Fibroblast of lung (primary cell): Measurements from ENCODE around the gene DCP1A. TPM values are rescaled to one million over a fixed set of nuclear protein-coding genes. Genes with fewer than 3 reads are reported as not detected.

ENCODE experiments used
- DNase-seq, 2 donors: peaks; one replicate each; pipeline versions ENCODE4 v3.0.0 to v3.0.0-alpha.2; 2010; ENCODE audit warnings: low read depth in 2 of 2
- H2AFZ ChIP-seq: 2 replicates; pipeline ENCODE4 v1.5.1; 2012; ENCODE audit warnings: low read length, control low read depth, inconsistent platforms
- H3K27ac ChIP-seq: 2 replicates; pipeline ENCODE4 v1.5.1; 2011; ENCODE audit warnings: low read length, control low read depth; ENCODE audit not compliant: insufficient read depth
- H3K27me3 ChIP-seq: 2 replicates; pipeline ENCODE4 v1.5.1; 2011; ENCODE audit warnings: mild to moderate bottlenecking, low read length; ENCODE audit not compliant: control insufficient read depth, insufficient read depth
- H3K36me3 ChIP-seq: 2 replicates; pipeline ENCODE4 v1.5.1; 2011; ENCODE audit warnings: low read length; ENCODE audit not compliant: control insufficient read depth, insufficient read depth
- H3K4me1 ChIP-seq: 2 replicates; pipeline ENCODE4 v1.5.1; 2011; ENCODE audit warnings: low read length; ENCODE audit not compliant: control insufficient read depth, insufficient read depth; ENCODE audit errors: extremely low read depth
- H3K4me2 ChIP-seq: 2 replicates; pipeline ENCODE4 v1.5.1; 2011; ENCODE audit warnings: low read length, control low read depth; ENCODE audit not compliant: insufficient read depth; ENCODE audit errors: extremely low read depth
- H3K4me3 ChIP-seq, 4 experiments: fragments of 200-600 bp in 1 of 4; sonication (generic) in 1 of 4; replicated peaks in 1 of 4; 2 replicates each; pipeline ENCODE4 v1.5.1; 2011 to 2016; ENCODE audit warnings: low read length in 4 of 4, low read depth in 3 of 4, mild to moderate bottlenecking in 3 of 4, control low read depth in 2 of 4, inconsistent platforms in 1 of 4, mixed read lengths in 1 of 4; ENCODE audit not compliant: insufficient read depth in 1 of 4; ENCODE audit errors: control extremely low read depth in 1 of 4
- H3K79me2 ChIP-seq: 2 replicates; pipeline ENCODE4 v1.5.1; 2012; ENCODE audit warnings: mild to moderate bottlenecking, low read length, inconsistent platforms; ENCODE audit not compliant: control insufficient read depth, insufficient read depth
- H3K9ac ChIP-seq: 2 replicates; pipeline ENCODE4 v1.5.1; 2011; ENCODE audit warnings: mild to moderate bottlenecking, low read length, control low read depth; ENCODE audit not compliant: insufficient read depth
- H3K9me3 ChIP-seq: 2 replicates; pipeline ENCODE4 v1.5.1; 2012; ENCODE audit warnings: low read depth, low read length; ENCODE audit not compliant: control insufficient read depth, insufficient read depth
- H4K20me1 ChIP-seq: 2 replicates; pipeline ENCODE4 v1.5.1; 2011; ENCODE audit warnings: low read length; ENCODE audit not compliant: control insufficient read depth, insufficient read depth; ENCODE audit errors: extremely low read depth
- CTCF ChIP-seq, 2 donors: IDR thresholded peaks in 1 of 2; conservative IDR thresholded peaks in 1 of 2; 1 replicate in 1 of 2; 2 replicates in 1 of 2; pipeline ENCODE4 v1.5.1; 2011 to 2012; ENCODE audit warnings: low read length in 2 of 2, control low read depth in 1 of 2, inconsistent platforms in 1 of 2, low read depth in 1 of 2, mild to moderate bottlenecking in 1 of 2
- EZH2 ChIP-seq: IDR thresholded peaks from 2 replicates; pipeline ENCODE4 v1.5.1; 2012; ENCODE audit warnings: low read length, control low read depth, mild to moderate bottlenecking; ENCODE audit errors: missing control alignments
- polyA plus RNA-seq, 2 donors: library from polyadenylated mRNA; depleted of rRNA in 1 of 2; stranded (reverse) in 1 of 2; unstranded in 1 of 2; fragments of >200 nt; gene quantifications; 2 replicates each; pipeline ENCODE4 v1.2.1, GENCODE V29; 2011 to 2012; ENCODE audit warnings: missing spikeins in 1 of 2
- total RNA-seq: library from RNA; depleted of rRNA; stranded (reverse); fragments of >200 nt; gene quantifications from 2 replicates; pipeline ENCODE4 v1.2.1, GENCODE V29; 2014

Gene DCP1A
- total and polyA plus RNA-seq, 2 donors (not counting 1 experiment from before 2014, with no cell fraction given): 17.2 to 24.2 TPM

DNA sequence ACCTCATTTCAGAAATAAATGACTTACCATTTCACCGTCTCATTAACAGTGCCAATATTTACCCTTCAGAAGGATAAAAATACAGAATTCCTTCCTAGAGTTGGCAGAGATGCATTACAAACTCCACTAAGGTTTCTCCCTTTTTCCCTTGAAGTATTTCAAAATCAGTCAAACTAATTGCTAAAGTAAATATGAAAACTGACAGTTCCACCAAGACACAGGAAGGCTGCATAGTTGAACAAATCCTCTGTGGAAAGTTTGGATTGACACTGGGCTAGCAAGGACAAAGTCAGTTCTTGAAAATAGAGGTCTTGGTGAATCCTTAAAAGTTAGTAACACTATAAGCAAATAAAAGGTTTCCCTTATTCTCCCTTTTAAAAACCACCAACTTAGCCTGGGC lies 34.5 kb downstream of the DCP1A start:
- Histone ChIP-seq H3K4me3 (no peak overlapping the region), H3K4me1 (no peaks in the 10 kb centered on the region), H3K27ac (no peak overlapping the region), H3K9me3 (no peaks in the 10 kb centered on the region), H2AFZ (no peak overlapping the region), H3K27me3 (no peaks in the 10 kb centered on the region), H3K4me2 (no peak overlapping the region), H3K9ac (no peak overlapping the region), H3K79me2 (no peaks in the 10 kb centered on the region), H4K20me1 (no peaks in the 10 kb centered on the region), H3K36me3 (peaks cover 4% of the 10 kb centered on the region)
- TF ChIP-seq CTCF (conservative IDR thresholded peaks at IDR 0.05 in 1 of 2, IDR thresholded peaks at IDR 0.05 in 1 of 2; ENCODE audit: low read depth in 1 of 2, low read length in 2 of 2) (no peak), EZH2 (no peak)
- no peak for DNase-seq

DNA sequence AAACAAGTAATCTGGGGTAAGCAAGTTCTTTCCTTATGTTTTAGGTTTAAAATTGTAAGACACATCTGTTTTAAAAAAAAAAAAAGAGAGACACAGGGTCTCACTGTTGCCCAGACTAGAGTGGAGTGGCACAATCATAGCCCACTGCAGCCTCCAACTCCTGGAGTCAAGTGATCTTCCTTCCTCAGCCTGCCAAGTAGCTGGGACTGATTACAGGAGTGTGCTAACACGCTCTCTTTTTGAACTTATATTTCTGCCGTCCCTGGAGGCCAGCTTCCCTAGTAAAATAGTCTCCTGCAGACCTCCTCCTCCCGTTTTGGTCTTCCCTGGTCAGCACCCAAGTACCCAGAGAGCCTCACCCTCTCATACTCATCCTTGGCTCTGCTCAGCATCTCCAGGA lies 35.5 kb downstream of the DCP1A start:
- no peak for TF ChIP-seq EZH2
- Histone ChIP-seq H3K4me2 (no peak overlapping the region), H3K27me3 (no peaks in the 10 kb centered on the region), H3K79me2 (no peaks in the 10 kb centered on the region), H3K4me3 (no peak overlapping the region), H3K9me3 (no peaks in the 10 kb centered on the region), H3K36me3 (peaks cover 4% of the 10 kb centered on the region), H3K9ac (no peak overlapping the region), H2AFZ (no peak overlapping the region), H3K27ac (no peak overlapping the region), H3K4me1 (no peaks in the 10 kb centered on the region), H4K20me1 (no peaks in the 10 kb centered on the region)
- no peak for DNase-seq

DNA sequence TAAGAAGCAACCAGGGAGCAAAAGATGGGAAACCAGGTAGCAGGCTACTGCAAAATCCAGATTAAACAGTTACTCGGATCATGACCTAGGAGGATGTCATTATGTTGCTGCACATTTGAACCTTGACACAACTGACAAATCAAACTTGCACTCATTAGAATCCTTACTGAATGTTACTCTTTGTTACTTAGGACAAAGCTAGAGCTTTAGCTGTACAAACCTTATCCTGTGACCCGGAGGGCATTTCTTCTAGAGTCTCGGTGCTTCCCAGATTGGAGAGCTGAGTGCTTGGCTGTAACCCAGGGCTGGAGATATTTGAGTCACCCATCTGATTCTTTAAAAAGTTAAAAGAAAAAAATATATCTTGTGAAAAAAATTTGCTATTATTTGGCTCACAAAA lies 43.4 kb downstream of the DCP1A start:
- Histone ChIP-seq H2AFZ (no peak overlapping the region), H3K4me2 (no peak overlapping the region), H3K4me1 (no peaks in the 10 kb centered on the region), H3K27ac (no peak overlapping the region), H3K79me2 (no peaks in the 10 kb centered on the region), H4K20me1 (no peaks in the 10 kb centered on the region), H3K9me3 (no peaks in the 10 kb centered on the region), H3K27me3 (no peaks in the 10 kb centered on the region), H3K9ac (no peak overlapping the region), H3K36me3 (peaks cover 5% of the 10 kb centered on the region), H3K4me3 (no peak overlapping the region)
- TF ChIP-seq EZH2 (no peak), CTCF (conservative IDR thresholded peaks at IDR 0.05 in 1 of 2, IDR thresholded peaks at IDR 0.05 in 1 of 2; ENCODE audit: low read depth in 1 of 2, low read length in 2 of 2) (no peak)
- no peak for DNase-seq
